Lung microvascular endothelial cell (primary cell): Measurements from ENCODE around the gene ASCL4. TPM values are rescaled to one million over a fixed set of nuclear protein-coding genes. Genes with fewer than 3 reads are reported as not detected.

ENCODE experiments used
- DNase-seq, 2 donors: peaks; one replicate each; pipeline versions ENCODE4 v3.0.0 to v3.0.0-alpha.2; 2010; ENCODE audit warnings: low read depth in 2 of 2
- total RNA-seq: library from RNA; depleted of rRNA; stranded (reverse); fragments of >200 nt; gene quantifications from 2 replicates; pipeline ENCODE4 v1.2.1, GENCODE V29; 2014

Gene ASCL4
- total RNA-seq, 1 donor from 2014 or later: not detected

- DNase-seq: no peak
Measured at GRCh38 chr12:107778383-107779025, 4.0 kb downstream of the ASCL4 start.

GRCh38 chr12:107779077-107779831 lies 4.8 kb downstream of the ASCL4 start:
- DNase-seq: no peak

- DNase-seq: no peak
Measured at GRCh38 chr12:107780298-107780697, 5.8 kb downstream of the ASCL4 start.

- DNase-seq: no peak
Measured at GRCh38 chr12:107782067-107782466, 7.6 kb downstream of the ASCL4 start.

GRCh38 chr12:107783406-107784376 lies 9.2 kb downstream of the ASCL4 start:
- DNase-seq: no peak

- DNase-seq: no peak
Measured at GRCh38 chr12:107788281-107788680, 13.8 kb downstream of the ASCL4 start.

- no peak for DNase-seq
Measured at GRCh38 chr12:107788690-107789458, 14.4 kb downstream of the ASCL4 start.

- no peak for DNase-seq
Measured at GRCh38 chr12:107791465-107792089, 17.1 kb downstream of the ASCL4 start.

GRCh38 chr12:107794451-107794850 lies 19.9 kb downstream of the ASCL4 start:
- DNase-seq: no peak

GRCh38 chr12:107798580-107798979 lies 24.1 kb downstream of the ASCL4 start:
- no peak for DNase-seq

GRCh38 chr12:107801150-107801549 lies 26.6 kb downstream of the ASCL4 start:
- DNase-seq: no peak

GRCh38 chr12:107803092-107803491 lies 28.6 kb downstream of the ASCL4 start:
- DNase-seq: no peak

GRCh38 chr12:107805488-107806180 lies 31.1 kb downstream of the ASCL4 start:
- no peak for DNase-seq

GRCh38 chr12:107807471-107808150 lies 33.1 kb downstream of the ASCL4 start:
- DNase-seq: no peak

GRCh38 chr12:107817250-107817649 lies 42.7 kb downstream of the ASCL4 start:
- no peak for DNase-seq

GRCh38 chr12:107818984-107819383 lies 44.5 kb downstream of the ASCL4 start:
- DNase-seq: no peak

- no peak for DNase-seq
Measured at GRCh38 chr12:107822356-107822755, 47.9 kb downstream of the ASCL4 start.
